ENCODE measurements around the gene OR56A5. TPM values are rescaled to one million over a fixed set of nuclear protein-coding genes. Genes with fewer than 3 reads are reported as not detected.

The OR56A5 gene
- total and polyA plus RNA-seq, 2 of the 13 experiments (the other 11 are each of a cell fraction or from before 2014, with no cell fraction given), result not detected

DNA sequence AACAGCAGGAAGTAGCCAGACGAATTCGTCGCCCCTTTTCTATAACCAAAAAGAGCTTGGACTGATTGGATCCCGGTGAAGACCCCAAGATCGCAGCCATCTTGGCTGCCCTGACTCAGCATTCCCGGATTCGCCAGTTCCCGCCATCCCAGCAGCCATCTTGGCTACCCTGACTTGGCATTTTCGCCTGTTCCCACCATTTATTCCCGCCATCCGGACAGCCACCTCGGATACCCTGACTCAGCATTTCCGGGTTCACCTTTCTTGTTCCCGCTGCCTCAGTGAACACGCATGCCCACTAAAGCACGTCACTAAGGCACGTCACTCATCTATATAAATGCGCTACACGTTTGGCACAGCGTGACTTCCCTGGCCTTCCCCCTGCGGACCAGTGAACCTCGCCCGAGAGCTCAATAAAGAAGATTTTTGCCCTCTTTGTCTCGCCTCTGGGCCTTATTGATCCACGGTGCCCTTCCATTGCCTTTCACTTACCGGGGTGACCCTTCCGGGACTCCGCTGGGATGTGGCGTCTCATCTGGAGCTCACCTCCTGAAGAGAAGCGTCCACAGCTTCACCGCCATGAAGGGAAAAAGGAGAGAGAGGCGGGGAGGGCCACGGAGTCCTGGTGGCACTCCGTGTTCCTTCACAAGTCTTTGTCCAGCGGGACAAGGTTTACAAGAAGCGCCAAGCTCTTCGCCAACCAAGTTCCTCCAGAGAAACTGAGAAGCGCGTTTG is 30.3 kb downstream of the OR56A5 start:
- H3K4me1 ChIP-seq (ENCODE audit: insufficient read depth, low read length), result no peaks in the 10 kb centered on the region
- DNase-seq (ENCODE audit: low spot score) (no peak), ATAC-seq (no peak), FAIRE-seq (no peak)
- H3K79me2 ChIP-seq (ENCODE audit: insufficient read depth, low read length), result no peaks in the 10 kb centered on the region
- WGBS (ENCODE audit: low lambda C conversion rate), result 64% methylated on average over 39 of the region's 39 CpGs
- H3K27ac ChIP-seq (ENCODE audit: extremely low read length, insufficient read depth, low read length), result no peak overlapping the region
- peak; percentile 85 for TF ChIP-seq MAFF (IDR thresholded peaks at IDR 0.05; ENCODE audit: low read depth, low read length)
- TF ChIP-seq ZNF230 (CRISPR knock-in tag; IDR thresholded peaks at IDR 0.05), result no peak
- no peak for TF ChIP-seq ZNF264 (CRISPR knock-in tag; IDR thresholded peaks at IDR 0.05)
- no peak for TF ChIP-seq ZNF160 (CRISPR knock-in tag; IDR thresholded peaks at IDR 0.05)
- no peak for TF ChIP-seq HNRNPH1 (optimal IDR thresholded peaks at IDR 0.05; ENCODE audit: low read depth, low read length)
- TF ChIP-seq HNF4G (IDR thresholded peaks at IDR 0.05; ENCODE audit: borderline replicate concordance, low read depth, low read length), result no peak
- no peak for TF ChIP-seq HNF4G (CRISPR knock-in tag; IDR thresholded peaks at IDR 0.05; ENCODE audit: borderline replicate concordance, low read depth)
- TF ChIP-seq ASH2L (IDR thresholded peaks at IDR 0.05; ENCODE audit: insufficient read length, low read depth, low read length), result no peak
- peak; percentile 79 to 89 for TF ChIP-seq MAFK (conservative IDR thresholded peaks at IDR 0.05 in 1 of 2, IDR thresholded peaks at IDR 0.05 in 1 of 2; ENCODE audit: low read length in 2 of 2)
- TF ChIP-seq, protein P1, sequence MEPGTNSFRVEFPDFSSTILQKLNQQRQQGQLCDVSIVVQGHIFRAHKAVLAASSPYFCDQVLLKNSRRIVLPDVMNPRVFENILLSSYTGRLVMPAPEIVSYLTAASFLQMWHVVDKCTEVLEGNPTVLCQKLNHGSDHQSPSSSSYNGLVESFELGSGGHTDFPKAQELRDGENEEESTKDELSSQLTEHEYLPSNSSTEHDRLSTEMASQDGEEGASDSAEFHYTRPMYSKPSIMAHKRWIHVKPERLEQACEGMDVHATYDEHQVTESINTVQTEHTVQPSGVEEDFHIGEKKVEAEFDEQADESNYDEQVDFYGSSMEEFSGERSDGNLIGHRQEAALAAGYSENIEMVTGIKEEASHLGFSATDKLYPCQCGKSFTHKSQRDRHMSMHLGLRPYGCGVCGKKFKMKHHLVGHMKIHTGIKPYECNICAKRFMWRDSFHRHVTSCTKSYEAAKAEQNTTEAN (CRISPR knock-in tag; conservative IDR thresholded peaks at IDR 0.05), result no peak
- no peak for TF ChIP-seq NRL (CRISPR knock-in tag; IDR thresholded peaks at IDR 0.05; ENCODE audit: borderline replicate concordance)
- CTCF ChIA-PET (ENCODE audit: low intra/inter-chr PET ratio, low total read pairs), result no interaction called here
- BruUV-seq (replicated peaks), result no TSS peak
- H3K9ac ChIP-seq (ENCODE audit: insufficient read depth, low read depth, low read length), result no peak overlapping the region
- no peak overlapping the region for H3K4me3 ChIP-seq (replicated peaks in 1 of 3; ENCODE audit: insufficient read depth in 1 of 3, low read depth in 2 of 3, low read length in 3 of 3)
- intact Hi-C loops (cut with micrococcal nuclease; ENCODE audit: unreplicated experiment) (no loop called here), in situ Hi-C loops (cut with HindIII; ENCODE audit: extremely low pct_ligation_motif_present, low pct_unique_long_range_greater_than_20kb) (no loop called here)
- POLR2A ChIA-PET, result no interaction called here
- H3K36me3 ChIP-seq (replicated peaks in 1 of 2; ENCODE audit: control insufficient read depth in 1 of 2, insufficient read depth in 2 of 2, low read length in 2 of 2), result no peaks in the 10 kb centered on the region
- no peak overlapping the region for H3K4me2 ChIP-seq (ENCODE audit: low read depth, low read length)
- no peak overlapping the region for H2AFZ ChIP-seq (ENCODE audit: low read length)
- no peaks in the 10 kb centered on the region for H3K9me3 ChIP-seq (ENCODE audit: low read length)
- H3K27me3 ChIP-seq (ENCODE audit: control insufficient read depth in 1 of 2, insufficient read depth in 2 of 2, low read length in 2 of 2), result peaks cover 0 to 10% of the 10 kb centered on the region in 2 experiments; a peak in 2 of 5 replicates
- H4K20me1 ChIP-seq (ENCODE audit: insufficient read depth, low read length), result no peaks in the 10 kb centered on the region
